HG02588 (cell line): ENCODE measurements around the gene PKD1L1.

Experiments
- ATAC-seq: cut with Tn5 transposase; IDR thresholded peaks from one replicate; pipeline ENCODE4 v1.9.1; 2021; ENCODE audit warnings: mild to moderate bottlenecking, moderate library complexity; ENCODE audit not compliant: unreplicated experiment

PKD1L1 gene

DNA sequence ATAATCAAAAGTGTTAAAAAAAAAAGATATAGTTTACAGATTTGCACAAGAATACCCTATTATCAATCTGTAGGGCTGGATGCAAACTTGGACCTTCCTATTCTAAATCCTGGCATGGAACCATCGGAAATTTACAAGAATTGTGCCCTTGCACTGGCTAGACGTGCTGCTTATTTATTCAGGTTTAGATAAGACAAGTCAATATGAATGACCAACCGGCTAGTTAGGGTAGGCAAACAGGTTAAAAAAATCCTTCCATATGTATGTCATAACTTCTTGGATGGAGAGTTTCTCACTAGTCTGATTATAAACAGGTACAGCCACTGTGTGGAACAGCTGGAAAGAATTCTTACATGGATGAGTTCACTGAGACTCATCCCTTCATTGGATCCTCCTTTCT lies 41.4 kb downstream of the PKD1L1 start:
- no peak for ATAC-seq

DNA sequence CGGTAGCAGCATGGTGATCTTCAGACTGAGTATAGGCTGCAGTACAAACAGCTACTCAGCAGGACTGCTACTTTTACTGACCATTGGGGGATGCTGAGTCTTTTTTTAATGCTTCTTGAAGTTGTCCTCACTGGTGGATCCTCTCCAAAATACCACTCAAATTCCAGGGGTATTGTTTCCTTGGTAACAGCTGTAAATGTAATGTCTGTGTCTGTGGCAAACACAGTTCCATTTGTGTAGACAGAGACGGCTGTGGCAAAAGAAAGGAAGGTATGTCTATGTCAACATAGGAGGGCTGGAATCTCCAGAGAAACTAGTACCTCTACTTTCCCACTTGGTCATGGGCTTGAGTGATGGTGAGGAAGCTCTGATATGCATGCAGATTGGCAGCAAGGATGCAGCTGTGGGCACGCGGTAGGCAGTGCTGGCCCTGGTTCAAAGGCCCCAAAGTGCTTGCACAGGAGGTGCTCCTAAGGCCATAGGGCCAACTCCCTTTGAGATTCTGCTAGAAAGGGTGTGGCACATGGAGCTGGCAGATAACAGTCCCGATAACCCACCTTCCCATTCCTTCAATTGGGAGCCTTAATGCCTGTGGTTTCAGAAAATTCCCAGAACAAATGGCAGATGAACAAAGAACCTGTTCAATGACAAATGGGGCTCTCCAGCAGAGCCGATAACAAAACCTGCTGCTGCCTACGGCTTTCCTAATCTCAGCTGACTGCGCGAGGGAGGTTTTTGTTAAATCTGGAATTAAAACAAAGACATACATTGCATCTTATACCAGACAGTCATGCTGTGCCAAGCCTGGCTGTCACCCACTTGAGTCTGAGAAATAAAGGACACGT lies 43.0 kb downstream of the PKD1L1 start:
- ATAC-seq = no peak

DNA sequence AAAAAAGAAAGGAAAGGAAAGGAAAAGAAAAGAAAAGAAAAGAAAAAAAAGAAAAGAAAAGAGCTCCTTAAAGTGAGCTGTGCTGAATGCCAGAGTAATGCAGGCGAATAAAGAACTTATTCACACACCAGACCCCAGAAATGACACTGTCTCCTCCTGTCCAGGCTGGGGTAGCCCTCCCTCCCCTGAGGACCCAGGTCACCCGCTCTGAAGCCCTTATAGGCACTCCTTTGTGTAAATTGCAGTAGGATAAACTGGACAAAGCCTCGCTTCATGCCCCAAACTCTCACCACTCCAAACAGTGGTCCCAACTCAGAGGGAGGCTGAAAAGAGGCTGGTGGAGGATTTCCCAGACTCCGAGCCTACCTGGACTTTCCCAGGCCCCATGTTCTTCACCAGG lies 46.3 kb downstream of the PKD1L1 start:
- ATAC-seq = no peak

DNA sequence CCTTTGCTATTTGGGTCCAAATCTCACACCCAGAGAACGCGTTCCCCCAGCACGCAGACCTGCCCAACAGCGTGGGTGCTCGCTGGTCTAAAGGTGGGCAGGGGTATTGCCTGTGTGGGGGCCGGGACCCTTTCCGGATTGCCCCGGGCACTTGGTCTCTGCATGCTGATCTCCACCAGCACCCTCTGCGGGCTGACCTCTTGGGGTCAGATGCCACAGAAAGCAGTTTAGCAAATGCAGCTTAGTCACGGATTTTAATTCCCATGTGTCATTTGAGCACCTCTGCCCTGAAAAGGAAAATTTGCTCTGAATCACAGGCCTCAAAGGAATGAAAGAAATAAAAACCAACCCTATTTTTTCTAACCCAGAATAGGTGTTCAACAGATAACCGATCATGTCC lies 46.7 kb downstream of the PKD1L1 start:
- ATAC-seq = no peak

DNA sequence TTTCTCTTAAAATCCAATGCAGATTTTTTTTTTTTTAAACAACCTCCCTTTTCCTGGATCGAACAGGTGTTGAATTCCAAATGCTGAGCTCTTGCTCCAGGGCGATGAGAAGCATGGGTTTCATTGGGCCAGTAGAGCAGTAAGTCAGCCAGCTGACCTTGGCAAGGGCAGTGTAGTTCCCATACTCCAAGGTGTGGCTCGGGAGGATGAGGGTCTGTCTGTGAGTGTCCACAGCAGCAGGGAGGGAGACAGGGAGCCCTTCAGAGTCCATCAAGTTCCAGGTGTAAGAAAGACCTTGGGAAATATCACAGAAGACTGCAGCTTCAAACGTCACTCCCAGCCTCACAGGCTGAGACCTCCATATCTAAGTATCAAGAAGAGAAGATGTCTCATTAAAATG lies 50.4 kb downstream of the PKD1L1 start:
- no peak for ATAC-seq

DNA sequence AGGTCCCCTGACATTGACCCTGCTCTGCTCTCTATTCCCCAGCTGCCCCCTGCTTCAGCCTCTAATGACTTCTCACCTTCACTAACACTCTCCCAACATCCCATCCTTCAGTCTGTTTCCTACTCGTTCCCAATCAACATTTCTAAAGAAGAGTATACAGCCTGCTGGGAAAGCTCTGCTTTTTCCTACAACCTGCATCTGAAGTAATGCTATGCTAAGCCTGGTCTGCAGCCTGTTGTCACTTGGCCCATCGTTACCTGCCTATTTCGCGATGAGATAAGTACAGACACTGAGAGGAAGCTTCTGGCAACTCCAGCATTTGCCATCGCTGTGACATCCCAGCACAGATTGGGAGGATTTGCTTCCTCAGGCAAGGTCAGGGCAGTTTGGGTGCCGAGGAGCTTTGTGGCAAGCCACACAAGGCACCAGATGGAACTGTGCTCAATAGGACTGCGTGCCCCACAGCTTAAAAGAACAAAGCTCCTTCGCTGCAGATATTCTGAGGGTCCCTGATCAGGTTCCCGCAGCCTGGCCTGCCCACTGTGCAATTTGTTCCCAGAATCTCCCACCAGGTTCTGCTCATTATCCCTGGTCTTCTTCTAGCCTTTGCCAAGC lies 51.4 kb downstream of the PKD1L1 start:
- no peak for ATAC-seq

DNA sequence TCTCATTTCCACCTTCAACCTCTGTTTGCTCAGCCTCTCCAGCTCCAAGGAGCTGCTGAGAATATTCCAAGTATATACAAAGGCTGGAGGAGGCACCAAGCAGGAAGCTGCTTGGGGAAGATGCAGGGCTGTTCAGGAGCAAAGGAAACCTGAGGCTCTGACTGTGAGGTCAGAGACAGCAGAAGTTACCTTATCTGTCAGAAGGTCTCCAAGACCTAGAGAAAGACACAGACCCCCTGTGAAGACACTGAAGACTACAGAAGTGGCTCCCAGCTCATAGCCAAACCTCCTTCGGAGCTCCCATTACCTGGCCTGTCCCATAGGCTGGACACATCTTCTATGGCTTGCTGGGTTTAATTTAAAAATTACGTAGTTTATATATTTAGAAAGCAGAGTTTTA lies 53.2 kb downstream of the PKD1L1 start:
- no peak for ATAC-seq

DNA sequence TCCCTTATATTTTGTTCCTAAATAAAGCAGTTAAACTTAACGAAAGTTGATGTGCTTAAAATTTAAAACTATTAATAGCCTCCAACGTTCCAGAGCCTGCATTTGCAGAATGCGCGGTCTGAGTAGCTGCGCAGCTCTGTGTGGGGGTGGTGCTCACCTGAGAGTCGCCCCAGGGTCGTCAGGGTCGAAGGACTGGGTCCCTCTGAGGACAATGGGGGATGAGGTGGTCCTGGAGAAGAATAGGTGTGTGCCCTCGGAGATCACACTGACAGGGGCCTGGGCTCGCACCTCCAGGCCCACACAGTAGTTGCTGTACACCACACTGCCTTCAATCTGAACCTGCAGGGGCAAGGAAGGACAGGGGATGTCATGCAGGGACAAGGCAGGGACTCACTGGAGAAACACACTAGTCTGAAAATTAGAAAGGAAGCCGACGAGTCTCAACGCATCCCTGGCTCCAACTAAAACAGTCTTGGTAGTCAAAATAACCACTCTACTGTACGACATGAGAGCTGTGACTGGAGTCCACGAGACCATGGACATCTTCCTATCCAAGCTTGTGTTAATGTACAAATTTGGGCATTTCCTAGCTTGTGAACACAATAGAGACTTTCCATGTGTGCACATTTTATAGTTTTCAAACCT lies 54.4 kb downstream of the PKD1L1 start:
- ATAC-seq = no peak

DNA sequence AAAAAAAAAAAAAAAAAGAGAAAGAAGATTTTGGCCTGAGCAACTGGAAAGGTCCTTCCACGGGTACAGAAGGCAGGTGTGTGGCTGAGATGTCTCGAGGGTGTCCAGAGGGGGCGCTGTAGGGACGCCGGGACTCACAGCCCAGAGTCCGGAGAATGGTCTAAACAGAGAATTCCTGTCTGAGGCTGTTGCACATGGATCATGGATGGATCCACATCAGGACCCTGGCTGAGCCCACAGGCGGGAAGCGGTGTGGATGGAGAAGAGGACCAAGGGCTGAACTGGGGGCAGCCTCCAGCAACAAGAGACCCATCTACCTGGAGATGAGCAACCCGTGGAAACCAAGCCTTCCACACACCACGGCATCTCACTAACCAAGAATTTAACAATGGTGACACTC lies 55.0 kb downstream of the PKD1L1 start:
- no peak for ATAC-seq

DNA sequence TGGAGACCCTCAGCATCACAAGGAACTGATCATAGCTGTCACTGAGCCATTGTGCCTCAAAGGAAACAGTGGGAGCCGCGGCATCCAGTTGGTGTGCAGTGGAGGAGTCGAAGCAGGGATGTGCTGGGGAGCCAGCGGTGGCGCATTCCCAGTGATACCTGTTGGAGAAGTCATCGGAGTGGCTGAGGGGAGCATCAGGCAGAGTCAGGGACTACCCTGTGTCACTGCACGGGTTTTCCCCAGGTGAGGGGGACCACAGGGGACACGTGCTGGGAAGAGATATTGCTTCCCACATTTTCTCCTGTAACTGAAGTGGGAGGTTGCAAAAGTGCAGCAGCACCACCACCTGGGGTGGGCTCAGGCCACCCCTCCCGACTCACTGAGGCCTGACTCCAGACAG lies 57.7 kb downstream of the PKD1L1 start:
- ATAC-seq = no peak

DNA sequence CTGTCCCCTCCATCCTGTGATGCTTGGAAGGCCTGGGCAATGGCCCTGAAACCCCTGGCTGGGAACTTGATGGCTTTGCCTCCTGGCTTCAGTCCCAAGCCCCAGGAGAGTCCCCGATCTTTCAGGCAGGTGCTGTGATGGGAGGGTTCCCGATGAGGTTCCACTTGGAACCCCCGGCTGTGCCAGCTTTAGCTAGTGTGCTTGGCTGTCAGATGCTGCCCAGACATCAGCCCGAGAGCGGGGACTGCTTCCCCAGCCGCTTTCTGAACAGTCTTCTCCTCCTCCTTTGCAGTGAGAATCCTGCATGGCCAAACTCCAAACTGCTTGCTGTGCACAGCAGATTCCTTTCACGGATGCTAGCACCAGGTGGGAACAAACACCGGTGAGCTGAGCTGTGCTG lies 58.1 kb downstream of the PKD1L1 start:
- no peak for ATAC-seq

DNA sequence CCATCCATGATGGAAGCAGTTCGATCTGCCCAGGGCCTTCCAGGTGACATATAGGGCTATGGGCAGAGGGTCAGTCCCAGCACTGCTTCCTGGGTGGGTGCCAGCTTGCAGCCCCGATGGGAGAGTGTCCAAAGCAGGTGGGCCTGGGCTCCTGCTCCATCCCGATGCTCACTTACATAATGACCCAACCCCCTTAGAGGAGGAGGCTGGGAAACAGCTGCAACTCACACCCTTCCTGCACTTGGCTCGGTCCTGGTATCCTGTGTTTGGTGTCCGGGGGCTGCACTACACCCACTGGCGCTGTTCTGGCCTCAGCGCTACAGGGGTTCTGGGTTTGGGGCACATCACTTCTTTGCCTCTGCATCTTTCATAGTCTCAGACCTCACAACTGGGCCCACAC lies 58.5 kb downstream of the PKD1L1 start:
- ATAC-seq = no peak

DNA sequence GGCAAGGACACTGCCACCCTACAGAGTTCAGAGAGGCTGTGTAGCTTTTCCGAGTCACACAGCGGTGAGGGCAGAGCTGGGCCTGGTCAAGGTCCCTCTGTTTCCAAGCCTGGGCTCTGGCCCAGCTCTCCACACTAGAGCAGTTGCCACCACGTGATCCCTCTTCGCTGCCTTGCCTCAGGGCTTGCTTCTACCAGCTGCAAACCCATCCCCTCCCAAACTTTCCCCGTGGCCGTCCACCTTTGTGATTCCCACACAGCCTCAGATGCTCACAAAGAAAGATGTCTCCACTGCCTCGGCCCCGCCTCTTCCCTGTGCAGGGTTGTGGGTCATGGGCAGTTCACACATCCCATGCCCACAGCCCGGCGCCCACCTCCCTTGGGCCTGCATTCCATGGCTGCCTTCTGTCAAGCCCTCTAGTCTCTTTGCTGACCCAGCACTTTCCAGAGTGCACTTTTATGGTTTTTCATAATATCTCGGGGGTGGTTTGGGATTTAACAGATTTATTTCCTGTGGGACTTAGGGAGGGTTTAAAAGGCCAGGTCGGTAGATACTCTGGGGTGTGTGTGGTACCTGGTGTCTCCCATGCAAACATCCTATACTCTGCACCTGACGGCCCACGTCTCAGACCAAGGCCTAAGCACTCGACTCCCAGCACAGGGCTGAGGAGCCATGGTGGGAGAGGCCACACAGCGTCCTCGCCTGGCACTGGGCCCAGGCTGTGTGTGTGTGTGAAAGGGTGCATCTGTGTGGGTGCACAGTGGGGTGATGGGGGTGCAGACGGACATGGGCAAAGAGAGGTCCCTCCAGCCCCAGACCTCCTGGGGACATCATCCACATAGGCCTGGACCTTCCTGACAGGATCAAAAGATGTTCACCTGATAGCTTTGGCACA lies 59.6 kb downstream of the PKD1L1 start:
- no peak for ATAC-seq

DNA sequence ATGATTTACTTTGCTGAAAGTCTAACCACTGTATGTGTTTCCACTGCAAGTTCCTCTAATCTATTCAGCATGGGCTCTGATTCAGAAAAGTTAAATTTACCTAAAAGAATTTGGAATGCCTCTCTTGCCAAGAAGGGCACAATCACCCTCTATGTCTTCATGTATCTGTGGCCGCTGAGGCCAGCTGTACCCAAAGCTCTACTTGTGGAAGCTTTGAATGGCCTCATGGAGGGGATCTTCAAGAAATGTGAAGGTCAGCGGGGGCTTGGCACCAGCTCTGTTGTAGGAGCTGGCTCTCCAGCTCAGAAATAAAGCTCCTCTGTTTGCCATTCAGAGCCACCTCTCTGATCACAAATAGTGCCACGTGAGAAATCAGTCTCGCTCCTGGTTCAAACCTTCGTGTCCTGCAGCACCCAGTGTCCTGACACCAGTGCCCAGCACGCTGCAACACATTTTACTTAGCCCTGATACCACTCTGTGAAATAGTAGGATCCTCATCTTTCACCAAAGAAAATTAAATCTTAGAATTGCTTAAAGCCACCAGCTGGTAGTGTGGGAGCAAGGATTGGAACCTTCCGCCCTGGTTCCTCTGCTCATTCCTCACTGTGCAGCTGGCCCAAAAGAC lies 61.1 kb downstream of the PKD1L1 start:
- no peak for ATAC-seq

DNA sequence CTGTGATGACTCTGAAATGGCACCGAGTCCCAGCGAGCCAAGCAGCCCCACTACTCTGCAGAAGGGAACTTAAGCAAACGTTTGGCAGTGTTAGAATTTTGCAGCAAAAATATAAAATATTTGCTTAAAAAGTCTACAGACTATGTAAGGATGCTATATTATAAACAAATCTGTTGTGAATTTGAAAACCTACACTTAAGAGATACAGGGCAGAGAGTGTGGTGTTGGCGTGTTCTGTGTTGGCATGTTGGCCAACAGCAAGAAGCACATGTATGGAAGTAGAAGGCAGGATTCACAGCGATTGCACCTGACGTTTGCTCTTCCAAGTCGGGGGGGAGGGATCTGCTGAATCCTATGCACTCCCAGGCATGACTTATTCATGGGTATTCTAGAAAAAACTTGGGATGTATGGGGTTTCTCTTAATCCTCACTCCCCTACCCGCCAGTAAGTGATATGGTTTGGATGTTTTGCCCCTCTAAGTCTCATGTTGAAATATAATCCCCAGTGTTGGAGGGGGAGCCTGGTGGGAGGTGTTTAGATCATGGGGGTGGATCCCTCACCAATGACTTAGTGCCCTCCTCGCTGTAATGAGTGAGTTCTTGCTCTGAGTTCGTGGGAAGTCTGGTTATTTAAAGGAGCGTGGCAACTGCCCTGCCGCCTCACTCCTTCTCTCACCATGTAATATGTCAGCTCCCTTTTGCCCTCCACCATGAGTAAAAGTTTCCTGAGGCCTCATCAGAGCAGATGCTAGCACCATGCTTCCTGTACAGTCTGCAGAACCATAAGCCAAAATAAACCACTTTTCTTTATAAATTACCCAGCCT lies 62.1 kb downstream of the PKD1L1 start:
- ATAC-seq = no peak

DNA sequence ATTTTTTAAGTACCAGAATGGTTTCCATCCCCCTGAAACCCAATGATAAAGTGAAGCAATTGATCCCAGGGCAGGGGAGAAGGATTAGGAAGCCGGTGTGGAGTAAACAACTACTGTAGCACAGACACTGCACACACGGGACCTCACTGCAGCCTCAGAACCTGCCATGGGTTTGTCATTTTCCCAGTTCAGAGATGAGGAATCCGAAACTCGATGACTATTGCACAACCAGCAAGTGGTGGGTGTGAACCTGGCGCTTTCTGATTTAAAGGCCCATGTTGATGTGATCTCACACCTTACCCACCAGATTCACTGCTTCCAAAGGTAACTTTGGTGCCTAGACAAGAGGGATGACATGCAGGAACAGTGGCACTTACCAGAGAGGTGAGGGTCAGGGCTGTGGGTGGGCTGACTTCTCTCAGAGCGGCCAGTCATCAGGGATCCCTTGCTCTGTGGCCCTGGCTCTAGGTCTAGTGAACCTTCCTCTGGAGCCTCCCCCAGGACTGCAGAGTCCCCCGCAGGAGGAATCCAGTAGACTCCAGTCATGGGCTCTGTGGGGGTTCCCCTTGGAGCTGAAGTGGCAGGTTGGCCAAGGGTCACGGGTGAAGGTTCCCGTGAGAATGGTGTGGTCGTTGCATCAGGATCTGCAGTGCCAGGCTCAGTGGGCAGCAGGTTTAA lies 62.8 kb downstream of the PKD1L1 start:
- ATAC-seq = no peak

DNA sequence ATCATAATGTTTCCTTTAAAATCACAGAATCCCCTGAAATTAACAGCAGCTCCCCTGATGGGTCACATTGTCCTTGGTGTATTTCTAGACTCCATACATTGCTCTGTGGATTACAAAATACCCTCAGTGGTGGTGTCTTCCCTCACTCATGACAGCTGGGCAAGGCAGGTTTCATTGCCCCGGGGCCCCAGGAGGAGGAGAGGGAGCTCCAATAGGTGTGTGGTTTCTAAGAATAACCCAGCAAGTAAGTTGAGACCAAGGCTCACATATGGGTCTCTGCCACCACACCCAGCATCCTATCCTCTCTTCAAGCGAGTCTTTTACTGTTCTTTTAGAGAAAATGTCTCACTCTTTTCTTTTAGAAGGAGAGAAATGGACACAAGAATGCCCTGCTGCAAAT lies 63.6 kb downstream of the PKD1L1 start:
- no peak for ATAC-seq

DNA sequence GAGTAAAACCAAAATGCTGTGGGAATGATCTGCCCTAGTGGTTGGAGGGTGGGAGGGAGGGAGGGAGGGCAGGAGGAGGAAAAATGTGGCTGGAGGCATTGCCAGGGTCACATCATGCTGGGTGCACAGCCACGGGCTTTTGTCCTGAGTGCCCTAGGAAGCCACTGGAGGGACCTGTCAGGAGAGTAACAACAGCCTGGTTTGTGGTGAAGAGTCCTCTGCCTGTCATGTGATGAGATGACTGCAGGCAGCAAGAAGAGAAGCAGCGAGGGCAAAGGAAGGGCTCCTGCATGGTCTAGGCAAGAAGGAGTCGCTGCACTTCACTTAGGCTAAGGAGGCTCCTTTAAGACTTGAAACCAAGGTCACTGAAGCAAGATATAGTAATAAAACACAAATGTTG lies 65.6 kb downstream of the PKD1L1 start:
- ATAC-seq = no peak

DNA sequence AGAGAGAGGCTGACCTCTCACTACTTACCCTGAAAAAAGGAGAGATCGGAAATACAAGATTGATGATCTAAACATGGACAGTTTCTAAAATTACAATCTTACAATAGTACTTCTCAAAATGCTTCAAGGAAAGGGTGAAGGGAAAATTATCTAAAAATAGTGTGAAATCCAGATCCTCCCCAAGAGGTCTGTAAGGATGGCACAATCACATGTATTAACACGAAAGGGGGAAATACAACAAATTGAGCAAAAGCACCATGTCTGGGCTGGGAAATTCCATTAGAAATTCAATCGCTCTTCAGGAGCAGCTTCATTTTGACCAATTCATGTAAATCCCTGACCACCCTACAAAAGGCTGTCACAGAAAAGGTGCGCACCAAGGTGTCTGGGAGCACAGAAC lies 67.0 kb downstream of the PKD1L1 start:
- ATAC-seq = no peak
